ENCODE results near the gene ATM. TPM values are rescaled to one million over a fixed set of nuclear protein-coding genes. Genes with fewer than 3 reads are reported as not detected.
"Not testable (repeated sequence)": the region's sequence is repeated elsewhere in the genome, so short reads cannot be mapped to it uniquely, and the experiment has no call there.

ATM gene
- total and polyA plus RNA-seq, 4 donors, result 18.3 to 123 (median 43.8) TPM

DNA sequence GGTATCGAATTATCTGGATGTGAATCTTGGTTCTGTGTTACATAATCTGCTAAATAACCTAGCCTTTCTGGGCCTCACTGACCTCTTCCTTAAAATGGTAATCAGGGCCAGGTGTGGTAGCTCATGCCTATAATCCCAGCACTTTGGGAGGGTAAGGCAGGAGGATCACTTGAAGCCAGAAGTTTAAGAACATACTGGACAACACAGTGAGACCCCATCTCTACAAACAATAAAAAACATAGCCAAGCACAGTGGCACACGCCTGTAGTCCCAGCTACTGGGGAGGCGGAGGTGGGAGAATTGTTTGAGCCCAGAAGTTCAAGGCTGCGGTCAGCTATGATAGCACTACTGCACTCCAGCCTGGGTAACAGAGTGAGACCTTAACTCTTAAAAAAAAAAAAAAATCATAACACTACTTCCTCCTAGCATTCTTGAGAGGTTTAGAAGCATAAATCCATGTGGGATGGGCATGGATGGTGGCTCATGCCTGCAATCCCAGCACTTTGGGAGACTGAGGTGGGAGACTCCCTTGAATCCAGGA, 171.9 kb downstream of the ATM start:
- intact Hi-C loops (cut with DNase I), result no loop called here
- no peaks in the 10 kb centered on the region for H3K36me3 ChIP-seq (ENCODE audit: control insufficient read depth in 1 of 2, insufficient read depth in 2 of 2, low read length in 1 of 2)
- no peaks in the 10 kb centered on the region for H3K9me3 ChIP-seq (ENCODE audit: control insufficient read depth, low read length)
- no peak for DNase-seq
- no peak for ATAC-seq (ENCODE audit: low FRiP score)
- no peaks in the 10 kb centered on the region for H3K27me3 ChIP-seq (ENCODE audit: control insufficient read depth in 1 of 2, insufficient read depth in 2 of 2, low read length in 1 of 2)
- H3K27ac ChIP-seq (ENCODE audit: low read depth in 1 of 2, low read length in 2 of 2), result no peak overlapping the region
- H3K4me1 ChIP-seq (ENCODE audit: control insufficient read depth in 1 of 2, insufficient read depth in 2 of 2, low read length in 2 of 2), result peaks cover 0 to 1% of the 10 kb centered on the region in 2 donors
- 84 to 87% methylated on average over 4 of the region's 4 CpGs for WGBS, 2 donors
- H3K4me3 ChIP-seq (ENCODE audit: low read length in 2 of 2), result no peak overlapping the region

DNA sequence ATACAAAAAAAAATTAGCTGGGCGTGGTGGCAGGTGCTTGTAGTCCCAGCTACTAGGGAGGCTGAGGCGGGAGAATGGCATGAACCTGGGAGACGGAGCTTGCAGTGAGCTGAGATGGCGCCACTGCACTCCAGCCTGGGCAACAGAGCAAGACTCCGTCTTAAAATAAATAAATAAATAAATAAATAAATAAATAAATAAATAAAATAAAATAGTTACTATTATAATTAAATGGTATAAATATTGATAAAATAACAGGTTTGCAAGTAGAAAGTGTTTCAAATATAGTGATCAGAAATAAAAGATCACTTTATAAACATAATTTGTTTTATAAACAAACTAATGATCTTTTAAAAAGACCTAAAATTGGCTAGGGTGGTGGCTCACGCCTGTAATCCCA, 173.8 kb downstream of the ATM start:
- H3K36me3 ChIP-seq (ENCODE audit: control insufficient read depth in 1 of 2, insufficient read depth in 2 of 2, low read length in 1 of 2); H3K4me3 ChIP-seq (ENCODE audit: low read length in 2 of 2); DNase-seq; H3K27ac ChIP-seq (ENCODE audit: low read depth in 1 of 2, low read length in 2 of 2); H3K27me3 ChIP-seq (ENCODE audit: control insufficient read depth in 1 of 2, insufficient read depth in 2 of 2, low read length in 1 of 2); intact Hi-C loops (cut with DNase I); H3K4me1 ChIP-seq (ENCODE audit: control insufficient read depth in 1 of 2, insufficient read depth in 2 of 2, low read length in 2 of 2); ATAC-seq (ENCODE audit: low FRiP score); H3K9me3 ChIP-seq (ENCODE audit: control insufficient read depth, low read length): not testable (repeated sequence)
- 93% methylated on average over 6 of the region's 6 CpGs for WGBS, 2 donors

DNA sequence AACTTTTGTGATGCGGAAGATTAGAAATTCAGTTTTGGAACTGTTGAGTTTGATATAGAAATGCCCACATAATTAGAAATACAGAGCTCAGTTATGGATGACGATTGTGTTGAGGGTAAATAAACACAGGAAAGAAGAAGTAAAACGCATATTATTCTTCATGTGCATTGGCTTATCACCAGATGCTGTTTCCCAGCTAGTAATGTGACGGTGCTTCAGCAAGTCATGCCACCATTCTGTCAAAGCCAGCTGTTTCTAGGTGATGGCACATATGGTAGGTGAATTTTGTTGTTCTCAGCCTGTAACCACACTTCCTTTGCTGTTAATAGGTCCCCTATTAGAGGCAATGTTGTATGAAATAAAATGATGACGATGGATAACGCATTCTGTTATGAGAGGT, 175.6 kb downstream of the ATM start:
- Histone ChIP-seq H3K27me3 (ENCODE audit: control insufficient read depth in 1 of 2, insufficient read depth in 2 of 2, low read length in 1 of 2) (no peaks in the 10 kb centered on the region), H3K4me3 (ENCODE audit: low read length in 2 of 2) (no peak overlapping the region), H3K36me3 (ENCODE audit: control insufficient read depth in 1 of 2, insufficient read depth in 2 of 2, low read length in 1 of 2) (no peaks in the 10 kb centered on the region), H3K27ac (ENCODE audit: low read depth in 1 of 2, low read length in 2 of 2) (no peak overlapping the region), H3K4me1 (ENCODE audit: control insufficient read depth in 1 of 2, insufficient read depth in 2 of 2, low read length in 2 of 2) (no peaks in the 10 kb centered on the region), H3K9me3 (ENCODE audit: control insufficient read depth, low read length) (no peaks in the 10 kb centered on the region)
- intact Hi-C loops (cut with DNase I), result no loop called here
- DNase-seq (no peak), ATAC-seq (ENCODE audit: low FRiP score) (no peak)
- 68 to 69% methylated on average over 6 of the region's 6 CpGs for WGBS, 2 donors

DNA sequence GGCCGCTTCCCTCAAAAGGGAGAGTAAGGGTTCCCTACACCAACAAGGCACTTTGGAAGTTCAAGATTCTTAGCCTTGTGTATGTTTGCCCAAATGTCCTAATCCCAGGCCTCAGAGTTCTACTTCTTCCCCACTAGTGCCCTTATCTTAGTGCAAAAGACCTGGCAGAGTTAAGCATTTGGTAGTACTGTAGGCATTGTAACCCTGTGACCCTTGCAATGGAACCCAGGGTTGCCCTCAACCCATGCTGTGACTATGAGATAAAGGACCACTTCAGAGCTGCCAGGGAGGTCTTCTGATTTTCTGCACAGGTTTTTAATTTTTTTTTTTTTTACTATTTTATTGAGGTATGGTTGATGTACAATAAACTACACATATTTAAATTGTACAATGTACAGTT, 179.4 kb downstream of the ATM start:
- no peak for DNase-seq
- Histone ChIP-seq H3K27ac (ENCODE audit: low read depth in 1 of 2, low read length in 2 of 2) (no peak overlapping the region), H3K4me3 (ENCODE audit: low read length in 2 of 2) (no peak overlapping the region), H3K27me3 (ENCODE audit: control insufficient read depth in 1 of 2, insufficient read depth in 2 of 2, low read length in 1 of 2) (no peaks in the 10 kb centered on the region), H3K36me3 (ENCODE audit: control insufficient read depth in 1 of 2, insufficient read depth in 2 of 2, low read length in 1 of 2) (no peaks in the 10 kb centered on the region), H3K4me1 (ENCODE audit: control insufficient read depth in 1 of 2, insufficient read depth in 2 of 2, low read length in 2 of 2) (no peaks in the 10 kb centered on the region), H3K9me3 (ENCODE audit: control insufficient read depth, low read length) (no peaks in the 10 kb centered on the region)
- WGBS, 2 donors, result 96 to 100% methylated on average over 1 of the region's 1 CpG
- intact Hi-C loops (cut with DNase I), result no loop called here
- no peak for ATAC-seq (ENCODE audit: low FRiP score)

DNA sequence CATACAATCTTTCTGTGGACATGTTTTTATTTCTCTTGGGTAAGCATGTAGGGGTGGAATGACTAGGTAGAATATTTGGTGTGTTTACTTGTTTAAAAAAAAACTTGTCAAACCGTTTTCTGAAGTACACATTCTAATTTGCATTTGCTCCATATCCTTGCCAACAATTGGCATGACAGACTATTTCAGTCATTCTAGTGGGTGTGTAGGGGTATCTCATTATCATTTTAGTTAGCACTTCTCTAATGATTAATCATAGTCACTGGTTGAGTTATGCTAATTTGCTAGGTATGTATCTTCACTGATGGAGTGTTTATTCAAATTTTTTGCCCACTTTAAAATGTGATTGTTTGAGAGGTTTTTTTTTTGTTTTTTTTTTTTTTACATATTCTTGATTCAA, 180.2 kb downstream of the ATM start:
- DNase-seq (no peak), ATAC-seq (ENCODE audit: low FRiP score) (no peak)
- Histone ChIP-seq H3K27me3 (ENCODE audit: control insufficient read depth in 1 of 2, insufficient read depth in 2 of 2, low read length in 1 of 2) (no peaks in the 10 kb centered on the region), H3K9me3 (ENCODE audit: control insufficient read depth, low read length) (no peaks in the 10 kb centered on the region), H3K36me3 (ENCODE audit: control insufficient read depth in 1 of 2, insufficient read depth in 2 of 2, low read length in 1 of 2) (no peaks in the 10 kb centered on the region), H3K4me1 (ENCODE audit: control insufficient read depth in 1 of 2, insufficient read depth in 2 of 2, low read length in 2 of 2) (no peaks in the 10 kb centered on the region), H3K27ac (ENCODE audit: low read depth in 1 of 2, low read length in 2 of 2) (no peak overlapping the region), H3K4me3 (ENCODE audit: low read length in 2 of 2) (no peak overlapping the region)
- intact Hi-C loops (cut with DNase I), result no loop called here
- WGBS, 2 donors, result 50 to 67% methylated on average over 1 of the region's 1 CpG

GRCh38 chr11:108405706-108406105, 182.8 kb downstream of the ATM start:
- ATAC-seq (ENCODE audit: low FRiP score) (no peak), DNase-seq (no peak)
- Histone ChIP-seq H3K4me3 (ENCODE audit: low read length in 2 of 2) (no peak overlapping the region), H3K36me3 (ENCODE audit: control insufficient read depth in 1 of 2, insufficient read depth in 2 of 2, low read length in 1 of 2) (no peaks in the 10 kb centered on the region), H3K4me1 (ENCODE audit: control insufficient read depth in 1 of 2, insufficient read depth in 2 of 2, low read length in 2 of 2) (no peaks in the 10 kb centered on the region), H3K27ac (ENCODE audit: low read depth in 1 of 2, low read length in 2 of 2) (no peak overlapping the region), H3K27me3 (ENCODE audit: control insufficient read depth in 1 of 2, insufficient read depth in 2 of 2, low read length in 1 of 2) (no peaks in the 10 kb centered on the region), H3K9me3 (ENCODE audit: control insufficient read depth, low read length) (no peaks in the 10 kb centered on the region)
- intact Hi-C loops (cut with DNase I), result no loop called here
- WGBS, 2 donors, result 83 to 86% methylated on average over 1 of the region's 1 CpG

- Histone ChIP-seq H3K27me3 (ENCODE audit: control insufficient read depth in 1 of 2, insufficient read depth in 2 of 2, low read length in 1 of 2) (no peaks in the 10 kb centered on the region), H3K9me3 (ENCODE audit: control insufficient read depth, low read length) (no peaks in the 10 kb centered on the region), H3K4me3 (ENCODE audit: low read length in 2 of 2) (no peak overlapping the region), H3K27ac (ENCODE audit: low read depth in 1 of 2, low read length in 2 of 2) (no peak overlapping the region), H3K4me1 (ENCODE audit: control insufficient read depth in 1 of 2, insufficient read depth in 2 of 2, low read length in 2 of 2) (no peaks in the 10 kb centered on the region), H3K36me3 (ENCODE audit: control insufficient read depth in 1 of 2, insufficient read depth in 2 of 2, low read length in 1 of 2) (no peaks in the 10 kb centered on the region)
- ATAC-seq (ENCODE audit: low FRiP score) (no peak), DNase-seq (no peak)
- intact Hi-C loops (cut with DNase I), result no loop called here
Observed at GRCh38 chr11:108414958-108415357, 192.1 kb downstream of the ATM start.

DNA sequence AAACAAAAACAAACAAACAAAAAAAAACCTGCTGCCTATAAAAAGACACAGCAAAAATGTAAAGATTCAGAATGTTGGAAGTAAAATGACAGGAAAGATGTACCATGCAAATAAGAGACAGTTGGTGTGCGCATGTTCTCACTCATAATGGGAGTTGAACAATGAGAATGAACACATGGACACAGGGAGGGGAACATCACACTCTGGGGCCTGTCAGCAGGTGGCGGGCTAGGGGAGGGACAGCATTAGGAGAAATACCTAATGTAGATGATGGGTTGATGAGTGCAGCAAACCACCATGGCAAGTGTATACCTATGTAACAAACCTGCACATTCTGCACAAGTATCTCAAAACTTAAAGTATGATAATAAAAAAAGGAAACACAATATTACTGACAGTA, 194.7 kb downstream of the ATM start:
- H3K4me1 ChIP-seq (ENCODE audit: control insufficient read depth in 1 of 2, insufficient read depth in 2 of 2, low read length in 2 of 2); H3K27me3 ChIP-seq (ENCODE audit: control insufficient read depth in 1 of 2, insufficient read depth in 2 of 2, low read length in 1 of 2); ATAC-seq (ENCODE audit: low FRiP score); H3K27ac ChIP-seq (ENCODE audit: low read depth in 1 of 2, low read length in 2 of 2); H3K36me3 ChIP-seq (ENCODE audit: control insufficient read depth in 1 of 2, insufficient read depth in 2 of 2, low read length in 1 of 2); intact Hi-C loops (cut with DNase I); DNase-seq; H3K9me3 ChIP-seq (ENCODE audit: control insufficient read depth, low read length); H3K4me3 ChIP-seq (ENCODE audit: low read length in 2 of 2): not testable (repeated sequence)
- 80 to 87% methylated on average over 2 of the region's 2 CpGs for WGBS, 2 donors

All from aorta (tissue), 5 donors.